GM19395 (cell line): ENCODE data around the gene UHRF1.
"Not testable (repeated sequence)": the region's sequence is repeated elsewhere in the genome, so short reads cannot be mapped to it uniquely, and the experiment has no call there.

Experiments used
- ATAC-seq: cut with Tn5 transposase; IDR thresholded peaks from one replicate; pipeline ENCODE4 v1.9.1; 2021; ENCODE audit warnings: mild to moderate bottlenecking, moderate library complexity; ENCODE audit not compliant: unreplicated experiment

Gene UHRF1

DNA sequence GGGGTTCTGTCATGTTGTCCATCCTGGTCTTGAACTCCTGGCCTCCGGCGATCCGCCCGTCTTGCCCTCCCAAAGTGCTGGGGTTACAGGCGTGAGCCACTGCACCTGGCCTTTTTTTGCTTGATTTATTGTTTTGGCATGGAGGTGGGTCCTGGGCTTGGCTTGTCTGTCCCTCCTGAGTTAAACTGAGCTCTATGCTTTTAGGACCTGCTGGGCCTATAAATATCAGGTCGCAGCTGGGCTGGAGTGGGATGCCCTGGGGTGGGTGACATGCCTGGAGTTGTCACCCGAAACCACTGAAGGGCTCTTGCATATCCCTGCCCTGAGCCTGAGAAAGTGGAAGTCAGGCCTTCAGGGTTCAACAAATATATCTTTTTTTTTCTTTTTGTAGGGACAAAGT lies 12.2 kb upstream of the UHRF1 start:
- no peak for ATAC-seq

DNA sequence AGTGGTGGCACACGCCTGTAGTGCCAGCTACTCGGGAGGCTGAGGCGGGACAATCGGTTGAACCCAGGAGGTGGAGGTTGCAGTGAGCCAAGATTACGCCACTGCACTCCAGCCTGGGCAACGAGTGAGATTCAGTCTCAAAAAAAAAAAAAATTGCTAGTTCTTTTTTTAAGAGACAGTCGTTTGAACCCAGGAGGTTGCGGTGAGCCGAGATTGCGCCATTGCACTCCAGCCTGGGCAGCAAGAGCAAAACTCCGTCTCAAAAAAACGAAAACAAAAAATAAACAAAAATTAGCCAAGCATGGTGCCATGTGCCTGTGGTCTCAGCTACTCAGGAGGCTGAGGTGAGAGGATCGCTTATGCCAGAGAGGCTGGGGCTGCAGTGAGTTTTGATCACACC lies 8.4 kb upstream of the UHRF1 start:
- not testable (repeated sequence) for ATAC-seq

DNA sequence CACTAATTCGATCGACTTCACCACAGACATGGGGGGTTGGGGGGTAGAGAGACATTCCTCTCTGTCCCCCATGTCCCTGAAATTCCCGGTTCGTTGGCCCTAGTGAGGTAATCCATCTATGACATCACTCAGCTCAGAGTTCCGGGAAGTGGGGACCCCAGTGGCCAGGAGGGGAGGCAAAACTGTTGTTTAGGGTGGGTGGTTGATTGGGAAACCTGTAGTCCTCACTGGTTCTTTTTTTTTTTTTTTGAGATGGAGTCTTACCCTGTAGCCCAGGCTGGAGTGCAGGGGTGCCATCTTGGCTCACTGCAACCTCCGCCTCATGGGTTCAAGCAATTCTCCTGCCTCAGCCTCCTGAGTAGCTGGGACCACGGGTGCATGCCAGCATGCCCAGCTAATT lies 6.5 kb upstream of the UHRF1 start, which contains the start of gene ARRDC5:
Gene ARRDC5, minus strand, starts transcription at position 101 of the 400 bp plus-strand sequence. Its CDS starts 71 bp downstream, at position 30.
- no peak for ATAC-seq

DNA sequence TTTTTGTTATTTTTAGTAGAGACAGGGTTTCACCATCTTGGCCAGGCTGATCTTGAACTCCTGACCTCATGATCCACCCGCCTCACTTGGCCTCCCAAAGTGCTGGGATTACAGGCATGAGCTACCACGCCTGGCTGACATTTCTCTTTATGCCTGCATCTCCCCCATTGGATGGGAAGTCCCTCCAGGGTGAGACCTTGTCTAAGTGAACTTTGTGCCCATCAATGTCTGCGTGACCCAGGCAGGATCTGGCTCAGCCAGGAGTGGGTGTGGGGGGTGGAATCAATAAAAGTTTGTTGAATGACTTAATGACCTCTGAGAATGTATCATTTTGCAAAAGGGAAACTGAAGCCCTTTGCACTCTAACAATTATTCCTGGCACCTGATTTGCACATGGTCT lies 4.8 kb upstream of the UHRF1 start:
- no peak for ATAC-seq

DNA sequence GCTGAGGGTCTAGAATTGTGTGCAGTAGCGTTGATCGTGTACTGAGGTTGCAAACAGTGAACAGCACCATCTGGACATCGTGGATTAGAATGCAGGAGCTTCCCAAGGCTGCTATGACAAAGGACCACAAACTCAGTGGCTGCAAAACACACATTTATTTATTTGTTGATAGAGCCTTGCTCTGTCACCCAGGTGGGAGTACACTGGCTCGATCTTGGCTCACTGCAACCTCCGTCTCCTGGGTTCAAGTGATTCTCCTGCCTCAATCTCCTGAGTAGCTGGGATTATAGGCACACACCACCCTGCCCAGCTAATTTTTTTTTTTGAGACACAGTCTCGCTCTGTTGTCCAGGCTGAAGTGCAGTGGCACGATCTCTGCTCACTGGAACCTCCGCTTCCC lies 2.3 kb upstream of the UHRF1 start:
- no peak for ATAC-seq

DNA sequence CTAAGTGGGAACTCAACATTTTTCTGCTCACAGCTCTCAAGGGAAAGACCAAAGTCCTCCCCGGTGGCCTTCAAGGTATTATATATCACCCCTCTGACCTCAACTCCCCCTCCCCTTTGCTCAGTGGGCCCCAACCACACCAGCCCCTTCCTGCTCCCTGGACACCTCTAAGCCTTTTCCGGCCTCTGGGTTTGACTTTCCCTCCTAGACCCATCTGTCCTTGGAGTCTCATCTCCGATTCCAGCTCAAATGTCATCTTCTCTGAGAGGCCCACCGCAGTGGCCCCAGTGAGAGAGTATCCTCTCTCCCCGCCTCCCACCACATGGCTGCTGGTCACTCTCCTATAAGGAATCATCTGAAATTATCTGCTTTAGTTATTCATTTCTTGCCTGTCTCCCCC lies 941 bp upstream of the UHRF1 start:
- ATAC-seq = no peak

DNA sequence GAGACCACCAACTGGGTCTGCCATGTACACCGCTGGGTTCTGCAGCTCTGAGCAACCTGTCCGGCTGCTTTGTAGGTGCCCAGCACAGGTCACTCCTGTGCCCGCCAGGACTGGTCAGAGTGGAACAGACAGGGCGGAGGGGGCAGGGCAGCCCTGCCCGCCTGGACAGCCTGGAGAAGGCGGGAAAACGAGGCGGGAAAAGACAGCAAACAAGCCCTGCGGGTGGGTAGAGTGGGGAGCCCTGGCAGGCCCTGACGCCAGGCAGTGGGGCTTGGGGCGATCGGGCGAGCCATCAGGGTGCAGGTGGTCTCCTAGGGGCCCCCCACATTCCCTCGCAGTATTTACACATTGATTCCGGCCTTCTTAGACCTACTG lies 533 bp upstream of the UHRF1 start:
- ATAC-seq = no peak

DNA sequence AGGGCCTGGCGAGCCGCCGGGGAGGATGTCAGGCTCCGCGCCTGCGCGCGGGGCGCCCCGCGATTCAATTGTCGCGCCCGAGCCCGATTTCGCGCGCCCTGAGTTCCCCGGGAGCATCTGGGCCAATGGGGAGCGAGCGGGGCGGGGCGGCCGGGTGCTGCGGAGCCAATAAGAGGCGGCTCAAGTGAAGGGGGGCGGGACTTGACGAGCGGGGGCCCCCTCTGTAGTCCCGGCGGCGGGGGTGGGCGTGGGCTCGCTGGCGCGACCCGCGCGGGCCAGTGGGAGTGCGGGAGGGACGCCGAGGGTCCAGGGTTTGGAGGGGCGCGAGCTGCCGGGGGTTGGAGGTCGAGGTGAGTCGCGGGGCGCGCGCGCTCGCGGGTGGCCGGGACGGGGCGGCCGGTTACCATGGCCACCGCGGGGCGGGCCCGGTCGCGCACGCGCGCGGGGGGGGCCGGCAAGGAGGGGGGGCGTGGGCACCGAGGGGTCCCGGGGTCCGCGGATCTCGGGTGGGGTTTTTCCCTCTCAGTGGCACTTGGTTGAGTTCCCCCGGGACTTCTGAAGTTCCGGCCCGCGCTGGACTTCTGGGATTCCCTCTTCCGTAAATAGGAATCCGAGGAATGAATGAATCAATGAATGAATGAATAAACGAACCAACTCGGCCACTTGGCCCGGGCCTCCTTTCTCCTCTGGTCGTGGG lies 744 bp downstream of the UHRF1 start:
- ATAC-seq = peak; percentile 59

DNA sequence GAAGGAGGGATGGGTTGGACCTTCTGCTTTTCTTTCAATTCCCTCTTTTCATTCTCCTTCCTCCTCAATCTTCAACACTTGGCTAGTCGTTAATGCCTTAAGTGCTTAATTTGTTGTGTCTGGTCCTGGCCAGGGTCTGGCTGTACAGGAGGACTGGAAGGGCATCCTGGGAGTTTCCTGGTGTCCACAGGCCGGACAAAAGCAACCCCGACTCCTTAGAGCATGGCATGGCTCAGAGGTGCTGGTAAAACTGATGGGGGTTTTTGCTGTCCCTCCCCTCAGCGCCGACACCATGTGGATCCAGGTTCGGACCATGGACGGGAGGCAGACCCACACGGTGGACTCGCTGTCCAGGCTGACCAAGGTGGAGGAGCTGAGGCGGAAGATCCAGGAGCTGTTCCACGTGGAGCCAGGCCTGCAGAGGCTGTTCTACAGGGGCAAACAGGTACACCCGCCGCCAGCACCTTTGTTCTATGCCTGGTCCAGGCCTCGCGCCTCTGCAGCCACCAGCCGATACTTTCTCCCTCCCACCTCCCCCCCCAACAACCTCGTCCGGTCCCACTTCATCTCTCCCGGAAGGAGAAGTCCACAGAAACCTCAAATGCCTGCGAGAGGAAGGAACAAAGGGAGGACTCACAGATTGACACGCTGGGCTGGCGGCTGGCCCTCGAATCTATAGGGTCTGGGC lies 1.4 kb downstream of the UHRF1 start:
- ATAC-seq = no peak

DNA sequence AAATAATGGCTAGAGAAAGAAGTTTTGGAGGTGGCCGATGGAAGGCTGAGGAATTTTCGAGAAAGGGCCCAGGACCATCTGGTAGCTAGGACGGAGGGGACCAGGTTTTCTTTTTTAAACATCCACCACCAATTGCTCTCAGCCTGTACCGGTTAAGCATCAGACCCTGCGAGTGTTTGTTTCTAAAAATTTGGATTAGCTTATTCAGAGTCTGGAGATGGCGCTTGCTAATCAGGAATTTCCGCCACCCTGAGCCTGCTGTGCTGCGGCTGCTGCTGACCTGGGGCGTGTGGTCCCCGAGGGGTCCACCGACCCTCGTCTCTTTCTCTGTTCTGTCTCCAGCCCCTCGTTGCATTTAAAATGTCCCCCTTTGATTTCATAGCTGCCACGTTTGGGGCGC lies 2.0 kb downstream of the UHRF1 start:
- no peak for ATAC-seq

DNA sequence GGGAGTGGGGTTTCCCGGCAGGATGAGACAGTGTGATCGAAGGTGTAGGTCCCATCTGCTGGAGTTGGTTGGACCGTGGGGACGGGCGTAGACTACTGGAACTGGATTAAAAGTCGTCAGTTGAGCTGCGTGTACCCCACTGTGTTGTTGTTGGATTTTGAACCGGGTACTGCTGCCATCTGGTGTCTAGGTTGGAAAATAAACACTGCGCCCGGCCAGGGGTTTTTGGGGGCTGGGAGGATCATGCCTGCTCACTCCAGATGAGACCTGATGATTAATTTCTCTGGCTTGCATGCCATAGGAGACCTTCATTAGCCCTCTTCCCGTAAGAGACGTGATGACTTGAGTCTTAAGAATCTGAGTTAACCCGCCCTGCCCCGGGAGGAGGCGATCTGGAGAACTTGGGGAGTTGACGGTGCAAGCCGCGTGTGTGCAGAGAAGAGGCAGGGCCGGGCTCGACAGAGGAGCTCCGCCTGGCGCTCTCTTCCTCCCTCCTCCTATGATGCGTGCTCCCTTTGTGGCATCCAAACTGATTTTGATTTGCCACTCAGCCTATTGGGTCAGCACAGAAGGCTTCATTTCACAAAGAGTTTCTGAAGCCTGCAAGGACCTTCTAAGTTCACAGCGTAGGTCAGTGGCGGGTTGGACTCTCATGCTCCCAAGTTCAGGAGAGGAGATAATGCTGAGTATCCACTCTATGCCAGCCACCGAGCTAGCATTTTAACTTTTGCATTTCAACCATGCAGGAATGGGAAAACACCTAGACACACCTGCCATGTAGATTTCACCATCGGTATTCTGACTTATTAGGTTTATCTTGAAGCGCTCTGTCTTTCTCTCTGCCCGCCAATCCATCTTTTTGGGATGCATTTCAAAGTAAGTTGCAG lies 2.7 kb downstream of the UHRF1 start:
- ATAC-seq = no peak

DNA sequence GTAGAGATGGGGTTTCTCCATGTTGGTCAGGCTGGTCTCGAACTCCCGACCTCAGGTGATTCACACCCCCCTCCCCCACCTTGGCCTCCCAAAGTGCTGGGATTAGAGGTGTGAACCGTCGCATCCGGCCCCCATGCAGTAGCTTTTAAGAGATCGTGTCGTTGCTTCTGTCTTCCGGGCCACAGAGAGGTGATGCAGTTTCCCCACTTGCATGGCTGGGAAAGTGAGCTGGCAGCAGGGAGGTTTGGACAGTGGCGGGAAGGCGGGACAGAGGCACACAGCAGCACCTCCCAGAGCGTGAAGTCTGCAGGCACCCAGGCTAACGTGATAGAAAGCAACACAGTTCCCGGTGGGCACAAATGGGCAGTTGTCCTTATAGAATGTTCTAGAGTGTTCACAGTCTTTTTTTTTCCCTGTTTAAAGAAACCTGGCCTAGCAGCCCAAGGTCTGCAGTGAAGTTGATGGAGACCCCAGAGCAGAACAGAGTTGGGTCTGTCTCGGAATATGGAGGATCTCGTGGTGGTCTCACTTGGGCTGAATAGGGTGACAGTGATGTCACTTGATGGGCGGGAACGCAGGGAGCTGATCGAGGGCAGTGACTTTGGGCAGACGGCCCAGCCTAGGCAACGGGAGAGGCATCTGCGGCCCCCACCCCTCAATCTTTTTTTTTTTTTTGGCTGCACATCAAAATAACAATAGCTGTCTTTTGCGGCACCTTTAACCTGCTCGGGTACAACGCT lies 4.9 kb downstream of the UHRF1 start:
- ATAC-seq = no peak

DNA sequence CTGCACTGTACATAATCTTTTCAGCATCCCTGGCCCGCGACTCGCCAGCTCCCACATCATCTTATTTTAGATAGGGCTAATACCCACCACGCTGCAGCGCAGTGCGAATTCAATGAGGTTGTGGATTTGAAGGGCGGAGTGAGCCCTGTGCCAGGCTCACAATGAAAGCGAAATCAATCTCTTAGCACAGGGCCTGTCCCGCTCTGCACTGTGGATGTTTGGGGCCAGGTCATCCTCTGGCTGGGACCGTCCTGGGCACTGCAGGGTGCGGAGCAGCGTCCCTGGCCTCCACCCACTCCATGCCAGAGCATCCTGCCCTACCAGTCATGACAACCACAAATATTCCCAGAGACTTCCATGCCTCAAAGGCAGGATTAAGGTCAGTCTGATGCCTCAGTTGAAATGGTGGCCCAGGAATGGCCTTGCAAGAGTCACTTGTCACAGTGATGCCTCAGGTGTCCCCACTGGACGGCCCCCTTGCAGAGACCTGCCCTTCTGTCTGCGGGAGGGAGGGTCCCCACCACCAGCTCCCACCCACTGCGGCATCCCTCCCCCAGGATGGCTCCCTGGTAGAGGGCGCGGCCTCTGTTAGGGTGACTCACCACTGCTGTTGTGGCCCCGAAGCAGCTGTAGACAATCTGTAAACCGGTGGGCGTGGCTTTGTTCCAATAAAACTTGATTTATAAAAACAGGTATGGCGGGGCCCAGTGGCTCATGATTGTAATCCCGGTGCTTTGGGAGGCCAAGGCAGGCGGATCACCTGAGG lies 5.6 kb downstream of the UHRF1 start:
- no peak for ATAC-seq

DNA sequence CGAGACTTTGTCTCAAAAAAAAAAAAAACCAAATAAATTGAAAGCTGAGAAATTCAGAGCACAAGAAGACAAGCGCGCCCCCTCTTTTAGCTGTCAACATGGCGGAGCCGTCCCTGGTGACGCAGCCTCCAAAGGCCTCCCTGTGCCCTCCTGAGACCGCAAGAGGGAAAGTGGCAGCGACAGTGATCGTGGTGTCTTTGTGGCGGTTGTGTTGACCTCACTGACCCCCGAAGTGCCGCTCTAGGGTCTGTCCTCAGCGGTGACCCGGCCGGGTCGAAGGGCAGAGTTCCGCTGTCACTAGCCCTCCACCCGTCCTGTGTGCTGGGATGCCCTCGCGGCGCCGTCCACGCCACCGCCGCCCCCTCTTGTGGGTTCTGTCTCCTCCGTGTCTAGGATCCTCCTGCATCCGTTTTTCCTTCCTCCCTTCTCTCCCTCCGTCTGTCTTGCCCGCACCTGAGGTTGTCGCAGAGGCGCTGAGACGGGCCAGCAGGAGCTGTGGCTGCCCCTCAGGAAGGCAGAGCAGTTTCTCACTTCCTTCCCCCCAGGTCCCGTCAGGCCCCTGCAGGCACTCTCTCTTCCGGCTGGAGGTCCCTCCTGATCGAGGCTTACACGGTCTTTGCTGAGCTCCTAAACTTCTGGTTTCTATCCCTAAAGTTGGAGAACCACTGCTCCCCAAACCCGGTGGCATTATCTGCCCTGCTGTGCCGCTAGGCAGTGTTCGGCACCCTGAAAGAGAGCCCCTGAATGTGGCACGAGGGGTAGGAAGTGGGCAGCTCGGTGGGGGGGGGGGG lies 7.2 kb downstream of the UHRF1 start:
- ATAC-seq = no peak

DNA sequence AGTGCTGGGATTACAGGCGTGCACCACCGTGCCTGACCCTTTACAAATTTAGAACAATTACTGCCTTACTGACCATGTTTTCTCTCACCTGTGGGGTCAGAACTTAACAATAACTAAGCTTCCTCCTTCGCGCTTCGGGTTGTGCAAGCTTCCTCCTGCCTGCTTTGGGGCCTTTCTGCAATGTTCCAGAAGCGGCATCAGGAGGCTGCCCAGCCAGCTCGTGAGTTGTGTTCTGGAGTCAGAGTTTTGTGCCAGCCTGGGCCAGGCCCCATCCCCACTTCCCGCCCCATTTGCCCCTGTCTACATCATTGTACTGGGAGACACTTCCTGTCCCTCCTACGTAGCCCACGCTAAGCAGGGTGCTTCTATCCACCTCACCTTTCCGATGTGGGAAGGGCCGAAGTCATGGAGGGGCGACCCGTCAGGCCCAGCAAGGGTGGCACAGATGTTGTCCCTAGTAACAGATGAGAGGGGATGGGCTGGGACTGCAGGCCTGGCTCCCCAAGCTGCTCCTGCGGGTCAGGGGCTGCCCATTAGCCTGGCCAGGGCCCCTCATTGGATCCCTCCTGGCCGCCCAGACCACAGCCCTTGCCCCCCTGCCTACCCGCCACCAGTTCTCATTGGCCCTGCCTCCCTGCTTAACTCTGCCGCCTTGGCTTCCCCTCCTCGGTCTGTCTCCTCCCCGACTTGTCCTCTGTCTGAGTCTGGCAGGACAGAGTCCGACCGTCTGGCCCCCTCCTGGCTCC lies 13.4 kb downstream of the UHRF1 start:
- no peak for ATAC-seq

DNA sequence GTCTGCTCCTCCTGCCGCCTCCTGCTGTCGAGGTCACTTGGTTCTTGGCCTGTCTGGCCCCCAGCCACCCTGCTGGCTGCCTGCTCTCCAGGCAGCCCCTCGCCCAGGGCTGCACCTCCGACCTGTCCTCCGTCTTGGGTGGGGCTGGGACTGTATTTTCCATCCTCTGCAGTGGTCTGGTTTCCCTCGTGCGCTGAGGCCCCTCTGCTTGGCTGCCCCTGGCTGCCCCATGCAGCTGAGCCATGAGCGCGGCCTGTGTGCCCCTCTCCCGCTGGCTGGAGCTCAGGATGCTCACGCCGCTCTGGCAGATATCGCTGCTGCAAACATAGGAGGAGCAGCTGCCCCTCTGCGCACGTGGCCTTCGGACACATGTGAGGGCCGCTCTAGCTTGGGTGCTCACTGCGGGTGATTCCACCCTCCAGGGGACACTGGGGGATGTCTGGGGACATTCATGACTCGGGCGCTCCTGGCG lies 14.0 kb downstream of the UHRF1 start:
- no peak for ATAC-seq

DNA sequence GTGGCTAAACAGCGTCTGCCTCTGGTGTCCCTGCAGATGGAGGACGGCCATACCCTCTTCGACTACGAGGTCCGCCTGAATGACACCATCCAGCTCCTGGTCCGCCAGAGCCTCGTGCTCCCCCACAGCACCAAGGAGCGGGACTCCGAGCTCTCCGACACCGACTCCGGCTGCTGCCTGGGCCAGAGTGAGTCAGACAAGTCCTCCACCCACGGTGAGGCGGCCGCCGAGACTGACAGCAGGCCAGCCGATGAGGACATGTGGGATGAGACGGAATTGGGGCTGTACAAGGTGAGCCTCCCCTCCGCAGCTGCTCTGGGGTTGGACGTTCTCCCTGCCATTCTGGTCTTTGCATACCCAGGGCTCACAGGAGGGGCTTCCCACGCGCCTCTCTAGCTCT lies 19.9 kb downstream of the UHRF1 start:
- ATAC-seq = no peak

DNA sequence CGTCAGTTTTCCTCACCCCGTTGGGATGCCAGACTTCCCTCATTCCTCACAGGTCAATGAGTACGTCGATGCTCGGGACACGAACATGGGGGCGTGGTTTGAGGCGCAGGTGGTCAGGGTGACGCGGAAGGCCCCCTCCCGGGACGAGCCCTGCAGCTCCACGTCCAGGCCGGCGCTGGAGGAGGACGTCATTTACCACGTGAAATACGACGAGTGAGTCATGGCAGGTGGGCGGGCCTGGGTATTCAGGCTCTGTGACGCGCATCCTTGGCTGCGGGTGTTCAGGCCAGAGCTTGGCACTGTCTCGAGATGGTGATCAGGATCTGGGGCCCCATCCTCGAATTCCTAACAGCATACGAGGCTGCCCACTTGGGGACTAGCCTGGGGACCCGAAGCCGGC lies 21.4 kb downstream of the UHRF1 start:
- no peak for ATAC-seq

DNA sequence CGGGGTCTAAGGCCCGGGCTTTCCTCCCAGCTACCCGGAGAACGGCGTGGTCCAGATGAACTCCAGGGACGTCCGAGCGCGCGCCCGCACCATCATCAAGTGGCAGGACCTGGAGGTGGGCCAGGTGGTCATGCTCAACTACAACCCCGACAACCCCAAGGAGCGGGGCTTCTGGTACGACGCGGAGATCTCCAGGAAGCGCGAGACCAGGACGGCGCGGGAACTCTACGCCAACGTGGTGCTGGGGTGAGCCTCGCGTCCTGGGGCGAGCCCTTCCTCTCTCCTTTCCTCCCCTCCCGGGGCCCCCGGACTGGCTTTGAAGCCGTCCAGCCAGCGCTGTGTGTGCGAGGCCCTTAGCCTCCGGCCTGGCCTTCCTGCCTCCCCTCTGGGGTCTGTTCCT lies 23.4 kb downstream of the UHRF1 start:
- no peak for ATAC-seq
